SU-DHL-6 (cell line): Measurements from ENCODE around the gene GRIN2A.

Source experiments
- CTCF ChIP-seq: fragments of 200-600 bp; sonication (generic); IDR thresholded peaks from one replicate; pipeline ENCODE4 v1.5.1; 2017; ENCODE audit warnings: antibody characterized with exemption, mild to moderate bottlenecking, low read length, moderate library complexity; ENCODE audit not compliant: insufficient read depth, poor library complexity, severe bottlenecking
- EZH2phosphoT487 ChIP-seq: fragments of 200-600 bp; sonication (generic), shearing (Covaris generic); conservative IDR thresholded peaks from 2 replicates; pipeline ENCODE4 v1.6.1; 2018; ENCODE audit warnings: mild to moderate bottlenecking, antibody characterized with exemption, low read length, moderate library complexity, mixed read lengths

GRCh38 chr16:9976601-9977000 lies 205.6 kb downstream of the GRIN2A start:
- TF ChIP-seq CTCF (no peak), EZH2phosphoT487 (no peak)
